ENCODE data around the gene MBD3L4.
"Not testable (repeated sequence)": the region's sequence is repeated elsewhere in the genome, so short reads cannot be mapped to it uniquely, and the experiment has no call there.

The MBD3L4 gene

GRCh38 chr19:7051421-7051820 is 11.4 kb upstream of the MBD3L4 start:
- H3K27ac ChIP-seq, result not testable (repeated sequence)

GRCh38 chr19:7049021-7049420 is 9.0 kb upstream of the MBD3L4 start, which contains the start of gene MBD3L2:
MBD3L2 (plus strand) TSS chr19:7049321; CDS start chr19:7049374, 53 bp downstream.
- not testable (repeated sequence) for H3K27ac ChIP-seq

GRCh38 chr19:7041563-7041962 is 1.6 kb upstream of the MBD3L4 start:
- not testable (repeated sequence) for H3K27ac ChIP-seq

GRCh38 chr19:7030278-7030677 is 9.7 kb downstream of the MBD3L4 start, which contains the start of gene MBD3L5:
MBD3L5 (plus strand) TSS chr19:7030578; CDS start chr19:7030612, 34 bp downstream.
- H3K27ac ChIP-seq, result not testable (repeated sequence)

- not testable (repeated sequence) for H3K27ac ChIP-seq
Measured at GRCh38 chr19:7028790-7029189, 11.2 kb downstream of the MBD3L4 start.

GRCh38 chr19:7021331-7021730 is 18.6 kb downstream of the MBD3L4 start, which contains the start of gene MBD3L2B:
MBD3L2B (minus strand) TSS chr19:7021431; CDS start chr19:7021397, 34 bp downstream.
- not testable (repeated sequence) for H3K27ac ChIP-seq

GRCh38 chr19:7018828-7019227 is 21.2 kb downstream of the MBD3L4 start:
- H3K27ac ChIP-seq, result no peak overlapping the region
- TF ChIP-seq CTCF (conservative IDR thresholded peaks at IDR 0.05), result no peak

GRCh38 chr19:7013678-7014077 is 26.3 kb downstream of the MBD3L4 start:
- no peak overlapping the region for H3K27ac ChIP-seq
- TF ChIP-seq CTCF (conservative IDR thresholded peaks at IDR 0.05), result no peak

GRCh38 chr19:7010722-7011593 is 29.0 kb downstream of the MBD3L4 start:
- TF ChIP-seq CTCF (conservative IDR thresholded peaks at IDR 0.05), result no peak
- no peak overlapping the region for H3K27ac ChIP-seq

GRCh38 chr19:7007859-7008258 is 32.1 kb downstream of the MBD3L4 start:
- no peak overlapping the region for H3K27ac ChIP-seq

More at GRCh38 chr19:7007859-7008258, 32.1 kb downstream of the MBD3L4 start:
- TF ChIP-seq CTCF (conservative IDR thresholded peaks at IDR 0.05), result no peak

Measured in VCaP (cell line).